ENCODE data around the gene TSPO2.

- TF ChIP-seq CTCF (IDR thresholded peaks at IDR 0.05) (no peak), POLR2A (IDR thresholded peaks at IDR 0.05) (no peak)
Measured at GRCh38 chr6:41064841-41065240, 22.6 kb downstream of the TSPO2 start.
